Panc1 (cell line): ENCODE data around the gene HBS1L. TPM values are rescaled to one million over a fixed set of nuclear protein-coding genes. Genes with fewer than 3 reads are reported as not detected.

ENCODE experiments used
- ATAC-seq: fragments of 200-7000 bp; cut with Tn5 transposase; 2 replicates; pipeline ENCODE4 v1.9.1; 2020; ENCODE audit warnings: mild to moderate bottlenecking, moderate library complexity
- BruUV-seq: library from RNA; stranded (reverse); fragments of 400-500 nt; replicated peaks from 2 replicates; lab custom pipeline; 2021; lab: Mats Ljungman, UMichigan
- CTCF ChIA-PET: fragments of 300-600 bp; sonication (Branson Sonifier 250); formaldehyde crosslinking; loops from one replicate; lab custom pipeline; 2022; ENCODE audit warnings: antibody characterized with exemption; lab: Charles Lee
- POLR2A ChIA-PET: fragments of 300-600 bp; sonication (Branson Sonifier 250); formaldehyde crosslinking; loops from one replicate; lab custom pipeline; 2022; ENCODE audit warnings: antibody characterized with exemption; lab: Charles Lee
- DNase-seq: peaks from one replicate; pipeline ENCODE4 v3.0.0-alpha.2; 2010; ENCODE audit warnings: low read depth, low spot score
- H3K27ac ChIP-seq: 2 replicates; pipeline ENCODE4 v1.5.1; 2011; ENCODE audit warnings: mild to moderate bottlenecking, low read length, inconsistent platforms
- H3K27me3 ChIP-seq: fragments of 200-500 bp; sonication (Bioruptor generic); 2 replicates; pipeline ENCODE4 v1.6.0; 2014; ENCODE audit warnings: low read length, inconsistent platforms; ENCODE audit not compliant: control insufficient read depth, insufficient read depth
- H3K36me3 ChIP-seq: fragments of 200-500 bp; sonication (Bioruptor generic); 2 replicates; pipeline ENCODE4 v1.5.1; 2014; ENCODE audit warnings: inconsistent platforms, mild to moderate bottlenecking, low read length, moderate library complexity; ENCODE audit not compliant: control insufficient read depth, insufficient read depth
- H3K4me1 ChIP-seq: 2 replicates; pipeline ENCODE4 v1.5.1; 2011; ENCODE audit warnings: inconsistent platforms, mild to moderate bottlenecking, low read length, moderate library complexity; ENCODE audit not compliant: control insufficient read depth, insufficient read depth
- H3K4me3 ChIP-seq, 2 experiments: 2 replicates each; pipeline ENCODE4 v1.5.1; 2011 to 2012; ENCODE audit warnings: low read depth in 2 of 2, low read length in 2 of 2, mild to moderate bottlenecking in 2 of 2, inconsistent platforms in 1 of 2, moderate library complexity in 1 of 2
- H3K9me3 ChIP-seq: fragments of 200-500 bp; sonication (Bioruptor generic); 2 replicates; pipeline ENCODE4 v1.5.1; 2014; ENCODE audit warnings: low read depth, mild to moderate bottlenecking, inconsistent platforms, low read length, moderate library complexity; ENCODE audit not compliant: control insufficient read depth, insufficient read depth
- CTCF ChIP-seq: fragments of 450-650 bp; IDR thresholded peaks from 2 replicates; pipeline ENCODE4 v1.5.1; 2017; ENCODE audit warnings: mild to moderate bottlenecking
- POLR2AphosphoS5 ChIP-seq: IDR thresholded peaks from 2 replicates; pipeline ENCODE4 v1.6.1; 2012; ENCODE audit warnings: mild to moderate bottlenecking, low read depth, low read length, moderate library complexity
- SIN3A ChIP-seq: IDR thresholded peaks from 2 replicates; pipeline ENCODE4 v1.6.1; 2012; ENCODE audit warnings: low read depth, mild to moderate bottlenecking, low read length, moderate library complexity, borderline replicate concordance; ENCODE audit not compliant: insufficient read depth
- TCF7L2 ChIP-seq: IDR thresholded peaks from 2 replicates; pipeline ENCODE4 v1.6.1; 2011; ENCODE audit warnings: mild to moderate bottlenecking, low read depth, low read length, inconsistent platforms
- in situ Hi-C: cut with HindIII; loops from 2 replicates; pipeline ENCODE4 v1.10.0; 2016; ENCODE audit warnings: low sequenced_read_pairs, low pct_unique_long_range_greater_than_20kb
- intact Hi-C: fragments of 100-400 bp; cut with micrococcal nuclease; formaldehyde crosslinking; loops from one replicate; pipeline ENCODE4 v1.10.0; 2022; ENCODE audit not compliant: unreplicated experiment
- total RNA-seq: library from RNA; stranded (reverse); gene quantifications from one replicate; pipeline ENCODE4 v1.2.1, GENCODE V29; 2021; ENCODE audit not compliant: unreplicated experiment
- TF ChIP-seq, protein P1 (sequence below), 2 experiments: IDR thresholded peaks; 2 replicates each; pipeline ENCODE4 v1.6.1; 2011 to 2012; ENCODE audit warnings: low read depth in 2 of 2, control low read depth in 1 of 2, low read length in 1 of 2, mild to moderate bottlenecking in 1 of 2, moderate library complexity in 1 of 2; ENCODE audit not compliant: insufficient read depth in 1 of 2

Gene HBS1L
- total RNA-seq, 1 experiment from 2014 or later = 79.2 TPM

DNA sequence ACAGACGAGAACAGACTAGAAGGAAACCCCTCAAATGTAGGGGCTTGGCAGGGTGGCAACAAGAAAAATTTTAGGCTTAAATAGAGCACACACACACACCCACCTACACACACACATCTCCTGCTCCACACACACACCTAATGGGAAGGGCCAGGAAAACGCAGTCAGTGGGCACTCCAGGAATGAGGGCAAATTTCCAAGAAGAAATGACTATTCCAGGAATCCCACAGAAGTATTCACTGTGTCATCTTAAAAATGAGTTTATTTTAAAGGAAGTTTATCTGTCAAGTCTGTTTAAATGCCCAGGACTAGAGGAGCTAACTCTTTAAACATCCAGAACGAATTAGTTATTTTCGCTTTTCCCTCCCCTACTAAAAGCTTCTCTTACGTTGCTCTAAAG, 117.7 kb downstream of the HBS1L start:
- TF ChIP-seq, protein P1, sequence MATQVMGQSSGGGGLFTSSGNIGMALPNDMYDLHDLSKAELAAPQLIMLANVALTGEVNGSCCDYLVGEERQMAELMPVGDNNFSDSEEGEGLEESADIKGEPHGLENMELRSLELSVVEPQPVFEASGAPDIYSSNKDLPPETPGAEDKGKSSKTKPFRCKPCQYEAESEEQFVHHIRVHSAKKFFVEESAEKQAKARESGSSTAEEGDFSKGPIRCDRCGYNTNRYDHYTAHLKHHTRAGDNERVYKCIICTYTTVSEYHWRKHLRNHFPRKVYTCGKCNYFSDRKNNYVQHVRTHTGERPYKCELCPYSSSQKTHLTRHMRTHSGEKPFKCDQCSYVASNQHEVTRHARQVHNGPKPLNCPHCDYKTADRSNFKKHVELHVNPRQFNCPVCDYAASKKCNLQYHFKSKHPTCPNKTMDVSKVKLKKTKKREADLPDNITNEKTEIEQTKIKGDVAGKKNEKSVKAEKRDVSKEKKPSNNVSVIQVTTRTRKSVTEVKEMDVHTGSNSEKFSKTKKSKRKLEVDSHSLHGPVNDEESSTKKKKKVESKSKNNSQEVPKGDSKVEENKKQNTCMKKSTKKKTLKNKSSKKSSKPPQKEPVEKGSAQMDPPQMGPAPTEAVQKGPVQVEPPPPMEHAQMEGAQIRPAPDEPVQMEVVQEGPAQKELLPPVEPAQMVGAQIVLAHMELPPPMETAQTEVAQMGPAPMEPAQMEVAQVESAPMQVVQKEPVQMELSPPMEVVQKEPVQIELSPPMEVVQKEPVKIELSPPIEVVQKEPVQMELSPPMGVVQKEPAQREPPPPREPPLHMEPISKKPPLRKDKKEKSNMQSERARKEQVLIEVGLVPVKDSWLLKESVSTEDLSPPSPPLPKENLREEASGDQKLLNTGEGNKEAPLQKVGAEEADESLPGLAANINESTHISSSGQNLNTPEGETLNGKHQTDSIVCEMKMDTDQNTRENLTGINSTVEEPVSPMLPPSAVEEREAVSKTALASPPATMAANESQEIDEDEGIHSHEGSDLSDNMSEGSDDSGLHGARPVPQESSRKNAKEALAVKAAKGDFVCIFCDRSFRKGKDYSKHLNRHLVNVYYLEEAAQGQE (IDR thresholded peaks at IDR 0.05; ENCODE audit: insufficient read depth in 1 of 2, low read depth in 2 of 2, low read length in 1 of 2) = no peak
- no peak for TF ChIP-seq CTCF
- TF ChIP-seq POLR2AphosphoS5 = no peak
- no peak for TF ChIP-seq TCF7L2
- TF ChIP-seq SIN3A = no peak
- ChIA-PET CTCF (no interaction called here), POLR2A (no interaction called here)
- no peak for DNase-seq
- Histone ChIP-seq H3K27me3 (no peaks in the 10 kb centered on the region), H3K27ac (peak overlapping the region; percentile 46), H3K36me3 (no peaks in the 10 kb centered on the region), H3K4me1 (peaks cover 2% of the 10 kb centered on the region; the same call in 1 of the 2 replicates), H3K4me3 (no peak overlapping the region), H3K9me3 (no peaks in the 10 kb centered on the region)
- intact Hi-C loops (no loop called here), in situ Hi-C loops (no loop called here)
- no peak for ATAC-seq
- BruUV-seq = no TSS peak

- Histone ChIP-seq H3K4me3 (no peak overlapping the region), H3K27ac (peak overlapping the region; percentile 46), H3K27me3 (no peaks in the 10 kb centered on the region), H3K9me3 (no peaks in the 10 kb centered on the region), H3K4me1 (peaks cover 2% of the 10 kb centered on the region; the same call in 1 of the 2 replicates), H3K36me3 (no peaks in the 10 kb centered on the region)
- ATAC-seq (no peak), DNase-seq (no peak)
- no TSS peak for BruUV-seq
- ChIA-PET CTCF (no interaction called here), POLR2A (no interaction called here)
- intact Hi-C loops (no loop called here), in situ Hi-C loops (no loop called here)
- TF ChIP-seq POLR2AphosphoS5 = no peak
- TF ChIP-seq CTCF = no peak
- TF ChIP-seq TCF7L2 = no peak
- TF ChIP-seq, protein P1 (IDR thresholded peaks at IDR 0.05; ENCODE audit: insufficient read depth in 1 of 2, low read depth in 2 of 2, low read length in 1 of 2) = no peak
Measured at GRCh38 chr6:134936476-134936875, 118.1 kb downstream of the HBS1L start.
